Measurements from ENCODE around the gene NPIPA2.
"Not testable (repeated sequence)": the region's sequence is repeated elsewhere in the genome, so short reads cannot be mapped to it uniquely, and the experiment has no call there.

The NPIPA2 gene
- 0 to 0.04 (median 0) reads per million in 18 experiments for total RNA-seq

GRCh38 chr16:14742273-14743128, at the start of gene NPIPA2:
Gene NPIPA2, plus strand, starts transcription at chr16:14742533. Its CDS starts 5,533 bp downstream, at chr16:14748066.
- not testable (repeated sequence) for DNase-seq

- not testable (repeated sequence) for DNase-seq
These were observed 48.2 kb upstream of the NPIPA2 start, which contains the start of gene PLA2G10 for GRCh38 chr16:14694129-14694528. Gene PLA2G10, minus strand, starts transcription at chr16:14694308. Its CDS starts 79 bp downstream, at chr16:14694229.

GRCh38 chr16:14701859-14702258, 40.5 kb upstream of the NPIPA2 start:
- not testable (repeated sequence) for DNase-seq

- DNase-seq = not testable (repeated sequence)
These were observed 39.7 kb upstream of the NPIPA2 start for GRCh38 chr16:14702672-14703071.

GRCh38 chr16:14703156-14704011, 38.9 kb upstream of the NPIPA2 start, which contains the start of gene NPIPA3:
Gene NPIPA3, plus strand, starts transcription at chr16:14703411. Its CDS starts 5,533 bp downstream, at chr16:14708944.
- not testable (repeated sequence) for DNase-seq

GRCh38 chr16:14733233-14733632, 9.1 kb upstream of the NPIPA2 start:
- not testable (repeated sequence) for DNase-seq

- DNase-seq = not testable (repeated sequence)
These were observed 1.4 kb upstream of the NPIPA2 start for GRCh38 chr16:14740832-14741385.

GRCh38 chr16:14741794-14742193, 539 bp upstream of the NPIPA2 start:
- DNase-seq = not testable (repeated sequence)

- not testable (repeated sequence) for DNase-seq
These were observed 31.3 kb downstream of the NPIPA2 start for GRCh38 chr16:14773654-14774053.

- DNase-seq = not testable (repeated sequence)
These were observed 33.3 kb downstream of the NPIPA2 start for GRCh38 chr16:14775624-14776023.

GRCh38 chr16:14776763-14777162, 34.4 kb downstream of the NPIPA2 start:
- DNase-seq = not testable (repeated sequence)

GRCh38 chr16:14779368-14779877, 37.1 kb downstream of the NPIPA2 start:
- DNase-seq = not testable (repeated sequence)

GRCh38 chr16:14786180-14786579, 43.8 kb downstream of the NPIPA2 start:
- DNase-seq = not testable (repeated sequence)

- not testable (repeated sequence) for DNase-seq
These were observed 47.2 kb downstream of the NPIPA2 start for GRCh38 chr16:14789577-14789976.

- DNase-seq = not testable (repeated sequence)
These were observed 48.1 kb downstream of the NPIPA2 start for GRCh38 chr16:14790320-14790956.

GRCh38 chr16:14792914-14793313, 50.6 kb downstream of the NPIPA2 start:
- not testable (repeated sequence) for DNase-seq

- not testable (repeated sequence) for DNase-seq
These were observed 55.2 kb downstream of the NPIPA2 start for GRCh38 chr16:14797558-14797957.

GRCh38 chr16:14803577-14803976, 61.2 kb downstream of the NPIPA2 start:
- not testable (repeated sequence) for DNase-seq

GRCh38 chr16:14807184-14807678, 64.9 kb downstream of the NPIPA2 start:
- not testable (repeated sequence) for DNase-seq

- DNase-seq = not testable (repeated sequence)
These were observed 71.6 kb downstream of the NPIPA2 start for GRCh38 chr16:14813890-14814289.

Data from inflammatory macrophage (primary cell).